PFSK-1 (cell line): ENCODE data around the gene TACR3.

ENCODE experiments used
- POLR2AphosphoS5 ChIP-seq: IDR thresholded peaks from 2 replicates; pipeline ENCODE4 v1.6.1; 2012; ENCODE audit warnings: low read depth, mild to moderate bottlenecking, control low read depth, low read length, moderate library complexity
- SIN3A ChIP-seq: IDR thresholded peaks from 2 replicates; pipeline ENCODE4 v1.6.1; 2012; ENCODE audit warnings: mild to moderate bottlenecking, low read length, moderate library complexity, borderline replicate concordance; ENCODE audit not compliant: insufficient read depth
- TAF1 ChIP-seq: IDR thresholded peaks from 2 replicates; pipeline ENCODE4 v1.6.1; 2012; ENCODE audit warnings: low read length, control low read depth, borderline replicate concordance; ENCODE audit not compliant: insufficient read depth
- TF ChIP-seq, protein P1 (sequence below), 2 experiments: IDR thresholded peaks; 2 replicates each; pipeline versions ENCODE4 v1.6.1 to v1.8.0; 2011 to 2012; ENCODE audit warnings: low read depth in 2 of 2, low read length in 2 of 2, control low read depth in 1 of 2, inconsistent platforms in 1 of 2, mild to moderate bottlenecking in 1 of 2, moderate library complexity in 1 of 2; ENCODE audit not compliant: insufficient read depth in 1 of 2

DNA sequence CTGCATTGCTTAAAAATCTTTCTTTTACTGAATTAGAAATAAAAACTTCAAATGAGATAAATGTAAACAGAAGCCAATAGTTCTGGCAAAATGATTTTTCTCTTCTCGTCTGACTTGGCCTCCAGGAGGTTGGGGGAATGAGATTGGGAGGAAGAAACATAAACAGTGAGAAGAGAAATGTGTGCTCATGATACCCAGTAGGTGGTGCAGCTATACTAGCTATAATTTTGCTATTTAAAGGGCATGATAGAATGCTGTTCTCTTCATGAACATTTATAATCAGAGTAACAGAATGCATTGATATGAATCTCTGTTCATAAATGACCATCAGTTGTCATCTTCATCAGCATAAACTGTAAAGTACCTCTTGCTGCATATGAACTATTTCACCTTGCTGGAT is 85.5 kb downstream of the TACR3 start:
- no peak for TF ChIP-seq POLR2AphosphoS5
- TF ChIP-seq, protein P1, sequence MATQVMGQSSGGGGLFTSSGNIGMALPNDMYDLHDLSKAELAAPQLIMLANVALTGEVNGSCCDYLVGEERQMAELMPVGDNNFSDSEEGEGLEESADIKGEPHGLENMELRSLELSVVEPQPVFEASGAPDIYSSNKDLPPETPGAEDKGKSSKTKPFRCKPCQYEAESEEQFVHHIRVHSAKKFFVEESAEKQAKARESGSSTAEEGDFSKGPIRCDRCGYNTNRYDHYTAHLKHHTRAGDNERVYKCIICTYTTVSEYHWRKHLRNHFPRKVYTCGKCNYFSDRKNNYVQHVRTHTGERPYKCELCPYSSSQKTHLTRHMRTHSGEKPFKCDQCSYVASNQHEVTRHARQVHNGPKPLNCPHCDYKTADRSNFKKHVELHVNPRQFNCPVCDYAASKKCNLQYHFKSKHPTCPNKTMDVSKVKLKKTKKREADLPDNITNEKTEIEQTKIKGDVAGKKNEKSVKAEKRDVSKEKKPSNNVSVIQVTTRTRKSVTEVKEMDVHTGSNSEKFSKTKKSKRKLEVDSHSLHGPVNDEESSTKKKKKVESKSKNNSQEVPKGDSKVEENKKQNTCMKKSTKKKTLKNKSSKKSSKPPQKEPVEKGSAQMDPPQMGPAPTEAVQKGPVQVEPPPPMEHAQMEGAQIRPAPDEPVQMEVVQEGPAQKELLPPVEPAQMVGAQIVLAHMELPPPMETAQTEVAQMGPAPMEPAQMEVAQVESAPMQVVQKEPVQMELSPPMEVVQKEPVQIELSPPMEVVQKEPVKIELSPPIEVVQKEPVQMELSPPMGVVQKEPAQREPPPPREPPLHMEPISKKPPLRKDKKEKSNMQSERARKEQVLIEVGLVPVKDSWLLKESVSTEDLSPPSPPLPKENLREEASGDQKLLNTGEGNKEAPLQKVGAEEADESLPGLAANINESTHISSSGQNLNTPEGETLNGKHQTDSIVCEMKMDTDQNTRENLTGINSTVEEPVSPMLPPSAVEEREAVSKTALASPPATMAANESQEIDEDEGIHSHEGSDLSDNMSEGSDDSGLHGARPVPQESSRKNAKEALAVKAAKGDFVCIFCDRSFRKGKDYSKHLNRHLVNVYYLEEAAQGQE (IDR thresholded peaks at IDR 0.05; ENCODE audit: insufficient read depth in 1 of 2, low read depth in 2 of 2, low read length in 2 of 2), result no peak
- no peak for TF ChIP-seq TAF1
- TF ChIP-seq SIN3A, result no peak
